Tibial nerve (tissue), 3 donors: ENCODE results near the gene RBP2.

Source experiments
- POLR2A ChIP-seq, 2 donors: fragments of 450-650 bp; IDR thresholded peaks; one replicate each; pipeline ENCODE4 v1.6.1; 2017; ENCODE audit warnings: antibody characterized with exemption in 2 of 2, mild to moderate bottlenecking in 2 of 2, moderate library complexity in 2 of 2
- TF ChIP-seq, protein P1 (sequence below), 5 experiments: fragments of 200-600 bp in 3 of 5; fragments of 450-650 bp in 2 of 5; sonication (generic) in 3 of 5; IDR thresholded peaks; one replicate each; pipeline ENCODE4 v1.5.1; 2016 to 2019; ENCODE audit warnings: antibody characterized with exemption in 5 of 5, mild to moderate bottlenecking in 3 of 5, moderate library complexity in 2 of 5

- TF ChIP-seq POLR2A (IDR thresholded peaks at IDR 0.05), result no peak
- TF ChIP-seq, protein P1, sequence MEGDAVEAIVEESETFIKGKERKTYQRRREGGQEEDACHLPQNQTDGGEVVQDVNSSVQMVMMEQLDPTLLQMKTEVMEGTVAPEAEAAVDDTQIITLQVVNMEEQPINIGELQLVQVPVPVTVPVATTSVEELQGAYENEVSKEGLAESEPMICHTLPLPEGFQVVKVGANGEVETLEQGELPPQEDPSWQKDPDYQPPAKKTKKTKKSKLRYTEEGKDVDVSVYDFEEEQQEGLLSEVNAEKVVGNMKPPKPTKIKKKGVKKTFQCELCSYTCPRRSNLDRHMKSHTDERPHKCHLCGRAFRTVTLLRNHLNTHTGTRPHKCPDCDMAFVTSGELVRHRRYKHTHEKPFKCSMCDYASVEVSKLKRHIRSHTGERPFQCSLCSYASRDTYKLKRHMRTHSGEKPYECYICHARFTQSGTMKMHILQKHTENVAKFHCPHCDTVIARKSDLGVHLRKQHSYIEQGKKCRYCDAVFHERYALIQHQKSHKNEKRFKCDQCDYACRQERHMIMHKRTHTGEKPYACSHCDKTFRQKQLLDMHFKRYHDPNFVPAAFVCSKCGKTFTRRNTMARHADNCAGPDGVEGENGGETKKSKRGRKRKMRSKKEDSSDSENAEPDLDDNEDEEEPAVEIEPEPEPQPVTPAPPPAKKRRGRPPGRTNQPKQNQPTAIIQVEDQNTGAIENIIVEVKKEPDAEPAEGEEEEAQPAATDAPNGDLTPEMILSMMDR (IDR thresholded peaks at IDR 0.05), result no peak
These were observed 3.8 kb downstream of the RBP2 start for GRCh38 chr3:139472380-139473010.
